Measurements from ENCODE around the gene NSMCE4A.

- no peak for TF ChIP-seq TAF1 (IDR thresholded peaks at IDR 0.05; ENCODE audit: low read depth, low read length)
- TF ChIP-seq POLR2AphosphoS5 (IDR thresholded peaks at IDR 0.05; ENCODE audit: low read depth, low read length): no peak
These were observed 33.5 kb downstream of the NSMCE4A start for GRCh38 chr10:121941532-121941931.

Measured in GM12891 (cell line).